Endothelial cell of umbilical vein (primary cell): Measurements from ENCODE around the gene CROT. TPM values are rescaled to one million over a fixed set of nuclear protein-coding genes. Genes with fewer than 3 reads are reported as not detected.

Source experiments
- BruUV-seq: library from RNA; stranded (reverse); fragments of 400-500 nt; replicated peaks from 2 replicates; lab custom pipeline; 2021; lab: Mats Ljungman, UMichigan
- CTCF ChIA-PET: fragments of 300-600, 350-600 bp; sonication (Branson Sonifier 250); formaldehyde crosslinking; loops from one replicate; lab custom pipeline; 2021; ENCODE audit warnings: antibody characterized with exemption, inconsistent platforms; lab: Charles Lee
- POLR2A ChIA-PET: fragments of 300-600, 350-600 bp; sonication (Branson Sonifier 250); formaldehyde crosslinking; loops from one replicate; lab custom pipeline; 2021; ENCODE audit warnings: antibody characterized with exemption, inconsistent platforms; lab: Charles Lee
- DNase-seq: peaks from one replicate; pipeline ENCODE4 v3.0.0-alpha.2; 2011; ENCODE audit warnings: low read depth, low spot score
- FAIRE-seq: peaks from 2 replicates; lab custom pipeline; 2011; peaks lifted over from hg19 to GRCh38; lab: Jason Lieb, UNC
- H2AFZ ChIP-seq: 2 replicates; pipeline ENCODE4 v1.6.0; 2012; ENCODE audit warnings: low read depth, low read length, control low read depth, inconsistent platforms
- H3K27ac ChIP-seq: 2 replicates; pipeline ENCODE4 v1.5.1; 2011; ENCODE audit warnings: low read depth, mild to moderate bottlenecking, control low read depth, low read length, moderate library complexity; ENCODE audit not compliant: insufficient read depth
- H3K27me3 ChIP-seq, 2 experiments: 2 replicates each; pipeline versions ENCODE4 v1.6.0 to v1.6.1; 2011; ENCODE audit warnings: low read length in 2 of 2, mixed read lengths in 1 of 2; ENCODE audit not compliant: control insufficient read depth in 2 of 2, insufficient read depth in 2 of 2
- H3K36me3 ChIP-seq, 2 experiments: 2 replicates in 1 of 2; 3 replicates in 1 of 2; pipeline ENCODE4 v1.5.1; 2011; ENCODE audit warnings: low read length in 2 of 2, mild to moderate bottlenecking in 1 of 2, moderate library complexity in 1 of 2; ENCODE audit not compliant: control insufficient read depth in 2 of 2, insufficient read depth in 2 of 2; ENCODE audit errors: extremely low read depth in 1 of 2
- H3K4me1 ChIP-seq: 3 replicates; pipeline ENCODE4 v1.5.1; 2011; ENCODE audit warnings: mild to moderate bottlenecking, low read length; ENCODE audit not compliant: control insufficient read depth, insufficient read depth; ENCODE audit errors: extremely low read depth
- H3K4me2 ChIP-seq: 2 replicates; pipeline ENCODE4 v1.6.1; 2011; ENCODE audit warnings: low read length, control low read depth, mixed read lengths; ENCODE audit not compliant: insufficient read depth
- H3K4me3 ChIP-seq, 3 experiments: fragments of 200-600 bp in 1 of 3; sonication (generic), shearing (Covaris generic) in 1 of 3; replicated peaks in 1 of 3; 2 replicates each; pipeline ENCODE4 v1.5.1; 2011 to 2016; ENCODE audit warnings: control low read depth in 3 of 3, low read length in 3 of 3, mild to moderate bottlenecking in 2 of 3, inconsistent platforms in 1 of 3, low read depth in 1 of 3, moderate library complexity in 1 of 3; ENCODE audit not compliant: insufficient read depth in 1 of 3
- H3K79me2 ChIP-seq: 2 replicates; pipeline ENCODE4 v1.6.0; 2012; ENCODE audit warnings: low read length, inconsistent platforms; ENCODE audit not compliant: control insufficient read depth, insufficient read depth
- H3K9ac ChIP-seq: replicated peaks from 2 replicates; pipeline ENCODE3; 2011; ENCODE audit warnings: low read length, control low read depth; ENCODE audit not compliant: insufficient read depth; ENCODE audit errors: extremely low read depth
- H3K9me1 ChIP-seq: replicated peaks from 3 replicates; pipeline ENCODE4 v1.6.0; 2011; ENCODE audit warnings: mild to moderate bottlenecking, low read length; ENCODE audit not compliant: control insufficient read depth, insufficient read depth; ENCODE audit errors: extremely low read depth
- H3K9me3 ChIP-seq: replicated peaks from 2 replicates; pipeline ENCODE4 v1.5.1; 2012; ENCODE audit warnings: low read length, inconsistent platforms; ENCODE audit not compliant: control insufficient read depth, insufficient read depth
- H4K20me1 ChIP-seq: replicated peaks from 2 replicates; pipeline ENCODE3; 2011; ENCODE audit warnings: mild to moderate bottlenecking, low read length; ENCODE audit not compliant: control insufficient read depth, insufficient read depth; ENCODE audit errors: extremely low read depth
- CTCF ChIP-seq, 2 donors: IDR thresholded peaks; 1 replicate in 1 of 2; 2 replicates in 1 of 2; pipeline ENCODE4 v1.5.1; 2011; ENCODE audit warnings: low read length in 2 of 2, mild to moderate bottlenecking in 2 of 2, moderate library complexity in 2 of 2, control low read depth in 1 of 2, inconsistent platforms in 1 of 2, low read depth in 1 of 2; ENCODE audit not compliant: insufficient read depth in 1 of 2; ENCODE audit errors: extremely low read depth in 1 of 2
- GATA2 ChIP-seq: IDR thresholded peaks from 2 replicates; pipeline ENCODE4 v1.7.0; 2011; ENCODE audit warnings: low read depth, mild to moderate bottlenecking, moderate library complexity, mixed read lengths, low read length; ENCODE audit not compliant: insufficient read length, insufficient read depth
- JUN ChIP-seq: IDR thresholded peaks from 2 replicates; pipeline ENCODE4 v1.6.1; 2011; ENCODE audit warnings: borderline replicate concordance, low read depth; ENCODE audit not compliant: insufficient read length, insufficient read depth
- MYC ChIP-seq: IDR thresholded peaks from one replicate; pipeline ENCODE4 v1.6.1; 2011; ENCODE audit warnings: mild to moderate bottlenecking, low read depth, low read length
- POLR2A ChIP-seq: IDR thresholded peaks from 2 replicates; pipeline ENCODE4 v1.6.1; 2012; ENCODE audit warnings: low read depth, mild to moderate bottlenecking, control low read depth, low read length
- dilution Hi-C: fragments of 300-500 bp; cut with MboI; formaldehyde crosslinking; loops from one replicate; pipeline ENCODE4 v1.15.0; 2019; ENCODE audit warnings: low sequenced_read_pairs; ENCODE audit not compliant: extremely low pct_ligation_motif_present
- intact Hi-C: fragments of 100-400 bp; cut with micrococcal nuclease; formaldehyde crosslinking; loops from one replicate; pipeline ENCODE4 v1.10.0; 2022
- polyA plus RNA-seq, 4 experiments: library from polyadenylated mRNA; depleted of rRNA in 3 of 4; stranded (reverse) in 3 of 4; unstranded in 1 of 4; fragments of >200 nt; gene quantifications; 2 replicates each; pipeline versions ENCODE4 v1.2.1 to v1.2.3, GENCODE V29; 2011 to 2012; ENCODE audit warnings: missing spikeins in 1 of 4
- total RNA-seq: library from RNA; stranded (reverse); gene quantifications from 2 replicates; pipeline ENCODE4 v1.2.3, GENCODE V29; 2021
- TF ChIP-seq, protein P1 (sequence below): IDR thresholded peaks from 2 replicates; pipeline ENCODE4 v1.6.1; 2011; ENCODE audit not compliant: insufficient read depth, insufficient read length

Gene CROT
- total and polyA plus RNA-seq, 2 donors (not counting 3 experiments of a cell fraction or from before 2014, with no cell fraction given) = 3.3 to 6.6 TPM

GRCh38 chr7:87336136-87336535, 9.3 kb upstream of the CROT start:
- Histone ChIP-seq H3K4me2 (no peak overlapping the region), H3K4me3 (no peak overlapping the region), H4K20me1 (no peaks in the 10 kb centered on the region), H3K4me1 (no peaks in the 10 kb centered on the region), H3K9me1 (no peaks in the 10 kb centered on the region), H3K36me3 (no peaks in the 10 kb centered on the region), H2AFZ (no peak overlapping the region), H3K27ac (no peak overlapping the region), H3K9ac (no peak overlapping the region), H3K79me2 (no peaks in the 10 kb centered on the region), H3K9me3 (no peaks in the 10 kb centered on the region), H3K27me3 (no peaks in the 10 kb centered on the region)
- dilution Hi-C loops = no loop called here
- ChIA-PET POLR2A (no interaction called here), CTCF (no interaction called here)
- DNase-seq (no peak), FAIRE-seq (no peak)
- BruUV-seq = no TSS peak
- intact Hi-C loops = no loop called here
- no peak for TF ChIP-seq MYC
- no peak for TF ChIP-seq CTCF (IDR thresholded peaks at IDR 0.05; ENCODE audit: extremely low read depth in 1 of 2, insufficient read depth in 1 of 2, low read depth in 1 of 2, low read length in 2 of 2)
- no peak for TF ChIP-seq GATA2
- TF ChIP-seq POLR2A = no peak
- TF ChIP-seq, protein P1, sequence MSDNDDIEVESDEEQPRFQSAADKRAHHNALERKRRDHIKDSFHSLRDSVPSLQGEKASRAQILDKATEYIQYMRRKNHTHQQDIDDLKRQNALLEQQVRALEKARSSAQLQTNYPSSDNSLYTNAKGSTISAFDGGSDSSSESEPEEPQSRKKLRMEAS = no peak

DNA sequence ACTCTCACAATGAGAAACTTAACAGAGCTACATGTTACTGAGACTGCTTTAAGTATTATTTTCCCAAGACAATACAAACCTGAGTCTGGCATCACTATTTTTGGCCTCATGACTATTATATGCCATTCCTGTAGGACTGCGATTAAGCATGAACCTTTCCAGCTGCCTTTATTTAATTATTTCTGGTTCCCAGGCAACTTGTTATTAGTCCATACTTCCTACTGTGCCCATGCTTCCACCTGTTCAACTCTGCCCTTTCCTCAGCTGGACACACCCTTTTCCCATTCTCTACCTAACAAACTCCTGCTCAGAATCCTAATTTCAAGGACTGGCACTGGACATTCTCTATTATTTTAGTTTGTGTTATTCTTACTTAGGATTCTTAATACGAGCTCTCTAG, 8.1 kb upstream of the CROT start:
- no peak for TF ChIP-seq GATA2
- TF ChIP-seq CTCF (IDR thresholded peaks at IDR 0.05; ENCODE audit: extremely low read depth in 1 of 2, insufficient read depth in 1 of 2, low read depth in 1 of 2, low read length in 2 of 2) = no peak
- TF ChIP-seq MYC = no peak
- TF ChIP-seq JUN = no peak
- TF ChIP-seq, protein P1 = no peak
- Histone ChIP-seq H3K27me3 (no peaks in the 10 kb centered on the region), H3K9ac (no peak overlapping the region), H3K9me3 (no peaks in the 10 kb centered on the region), H3K4me3 (no peak overlapping the region), H3K36me3 (no peaks in the 10 kb centered on the region), H2AFZ (no peak overlapping the region), H4K20me1 (no peaks in the 10 kb centered on the region), H3K27ac (no peak overlapping the region), H3K9me1 (no peaks in the 10 kb centered on the region), H3K4me1 (no peaks in the 10 kb centered on the region), H3K4me2 (no peak overlapping the region), H3K79me2 (no peaks in the 10 kb centered on the region)
- FAIRE-seq = no peak
- BruUV-seq = no TSS peak
- DNase-seq = no peak
- ChIA-PET CTCF (interaction anchor here (0.9 kb wide), 1 partner anchor 11 kb away, joined by 3 read pairs; no protein-coding TSS in a partner anchor), POLR2A (no interaction called here)
- dilution Hi-C loops = no loop called here
- intact Hi-C loops = no loop called here
